MM.1S (cell line): Measurements from ENCODE around the gene ADAMTS12.

Experiments used
- DNase-seq: peaks from one replicate; pipeline ENCODE4 v3.0.0-alpha.2; 2015
- H2AFZ ChIP-seq: fragments of 300-600 bp; sonication (generic); 2 replicates; pipeline ENCODE4 v1.6.0; 2016; ENCODE audit warnings: antibody characterized with exemption, low read length
- H3F3A ChIP-seq: fragments of 300-600 bp; sonication (generic); 2 replicates; pipeline ENCODE4 v1.6.1; 2016; ENCODE audit warnings: mild to moderate bottlenecking, antibody characterized with exemption, low read length, moderate library complexity, mixed read lengths; ENCODE audit not compliant: insufficient read depth
- H3K27ac ChIP-seq: fragments of 300-600 bp; sonication (generic); 2 replicates; pipeline ENCODE4 v1.5.1; 2016; ENCODE audit warnings: mild to moderate bottlenecking, low read length
- H3K27me3 ChIP-seq: fragments of 300-600 bp; sonication (generic); replicated peaks from 2 replicates; pipeline ENCODE4 v1.6.0; 2016; ENCODE audit warnings: low read length; ENCODE audit not compliant: insufficient read depth
- H3K36me3 ChIP-seq: fragments of 300-600 bp; sonication (generic); replicated peaks from 2 replicates; pipeline ENCODE4 v1.6.1; 2016; ENCODE audit warnings: mild to moderate bottlenecking, low read length, mixed read lengths; ENCODE audit not compliant: insufficient read depth
- H3K4me1 ChIP-seq: fragments of 300-600 bp; sonication (generic); 2 replicates; pipeline ENCODE4 v1.6.1; 2016; ENCODE audit warnings: low read length, mixed read lengths
- H3K4me2 ChIP-seq: fragments of 300-600 bp; sonication (generic); 2 replicates; pipeline ENCODE4 v1.6.0; 2016; ENCODE audit warnings: low read depth, low read length
- H3K4me3 ChIP-seq: fragments of 300-600 bp; sonication (generic); 2 replicates; pipeline ENCODE4 v1.5.1; 2016; ENCODE audit warnings: low read length, mixed read lengths
- H3K79me2 ChIP-seq: fragments of 300-600 bp; sonication (generic); 2 replicates; pipeline ENCODE4 v1.6.1; 2016; ENCODE audit warnings: mixed run types, low read length, mixed read lengths
- H3K9ac ChIP-seq: fragments of 300-600 bp; sonication (generic); 2 replicates; pipeline ENCODE4 v1.6.1; 2016; ENCODE audit warnings: low read length, mixed read lengths
- H3K9me2 ChIP-seq: fragments of 300-600 bp; sonication (generic); replicated peaks from 2 replicates; pipeline ENCODE4 v1.6.1; 2016; ENCODE audit warnings: mild to moderate bottlenecking, low read length, mixed read lengths; ENCODE audit not compliant: insufficient read depth
- H3K9me3 ChIP-seq: fragments of 300-600 bp; sonication (generic); replicated peaks from 2 replicates; pipeline ENCODE4 v1.6.1; 2016; ENCODE audit warnings: mild to moderate bottlenecking, low read length, mixed read lengths; ENCODE audit not compliant: insufficient read depth
- H4K20me1 ChIP-seq: fragments of 300-600 bp; sonication (generic); 2 replicates; pipeline ENCODE4 v1.6.1; 2016; ENCODE audit warnings: mild to moderate bottlenecking, low read length, moderate library complexity, mixed read lengths; ENCODE audit not compliant: insufficient read depth
- EZH2 ChIP-seq: fragments of 300-600 bp; sonication (generic); optimal IDR thresholded peaks from 2 replicates; pipeline ENCODE3; 2017; ENCODE audit warnings: low read depth, mild to moderate bottlenecking, antibody characterized with exemption, low read length, mixed read lengths
- EZH2phosphoT487 ChIP-seq: fragments of 300-600 bp; sonication (generic); IDR thresholded peaks from 2 replicates; pipeline ENCODE4 v1.6.1; 2018; ENCODE audit warnings: antibody characterized with exemption, low read length
- TF ChIP-seq, protein P1 (sequence below): fragments of 300-600 bp; sonication (generic); IDR thresholded peaks from 2 replicates; pipeline ENCODE4 v1.5.1; 2016; ENCODE audit warnings: antibody characterized with exemption, low read length, mixed read lengths

Gene ADAMTS12

DNA sequence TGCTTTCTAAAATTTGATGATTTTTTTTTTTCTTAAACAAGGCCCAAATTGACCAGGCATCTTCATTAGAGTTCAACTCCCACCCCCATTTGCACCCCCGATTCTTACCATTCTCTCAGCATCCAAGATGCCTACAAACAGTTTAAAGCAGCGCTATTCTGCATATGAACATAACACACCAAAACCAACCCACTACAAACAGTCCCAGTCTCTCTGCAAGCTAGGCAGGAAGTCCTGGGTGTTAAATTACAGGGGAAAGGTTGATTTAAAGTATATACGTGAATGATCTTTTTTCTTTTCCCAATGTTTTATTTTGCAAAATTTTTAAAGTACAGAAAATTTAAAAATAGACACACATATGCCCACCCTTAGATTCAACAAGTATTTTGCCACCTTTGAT lies 127.0 kb downstream of the ADAMTS12 start:
- no peak overlapping the region for H3K4me3 ChIP-seq
- TF ChIP-seq, protein P1, sequence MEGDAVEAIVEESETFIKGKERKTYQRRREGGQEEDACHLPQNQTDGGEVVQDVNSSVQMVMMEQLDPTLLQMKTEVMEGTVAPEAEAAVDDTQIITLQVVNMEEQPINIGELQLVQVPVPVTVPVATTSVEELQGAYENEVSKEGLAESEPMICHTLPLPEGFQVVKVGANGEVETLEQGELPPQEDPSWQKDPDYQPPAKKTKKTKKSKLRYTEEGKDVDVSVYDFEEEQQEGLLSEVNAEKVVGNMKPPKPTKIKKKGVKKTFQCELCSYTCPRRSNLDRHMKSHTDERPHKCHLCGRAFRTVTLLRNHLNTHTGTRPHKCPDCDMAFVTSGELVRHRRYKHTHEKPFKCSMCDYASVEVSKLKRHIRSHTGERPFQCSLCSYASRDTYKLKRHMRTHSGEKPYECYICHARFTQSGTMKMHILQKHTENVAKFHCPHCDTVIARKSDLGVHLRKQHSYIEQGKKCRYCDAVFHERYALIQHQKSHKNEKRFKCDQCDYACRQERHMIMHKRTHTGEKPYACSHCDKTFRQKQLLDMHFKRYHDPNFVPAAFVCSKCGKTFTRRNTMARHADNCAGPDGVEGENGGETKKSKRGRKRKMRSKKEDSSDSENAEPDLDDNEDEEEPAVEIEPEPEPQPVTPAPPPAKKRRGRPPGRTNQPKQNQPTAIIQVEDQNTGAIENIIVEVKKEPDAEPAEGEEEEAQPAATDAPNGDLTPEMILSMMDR, result no peak
- TF ChIP-seq EZH2, result no peak
- TF ChIP-seq EZH2phosphoT487, result no peak
- no peaks in the 10 kb centered on the region for H3F3A ChIP-seq
- no peaks in the 10 kb centered on the region for H3K27me3 ChIP-seq
- no peak overlapping the region for H2AFZ ChIP-seq
- H3K27ac ChIP-seq, result no peak overlapping the region
- H3K79me2 ChIP-seq, result no peaks in the 10 kb centered on the region
- H3K36me3 ChIP-seq, result no peaks in the 10 kb centered on the region
- no peaks in the 10 kb centered on the region for H3K4me1 ChIP-seq
- H3K9me2 ChIP-seq, result no peaks in the 10 kb centered on the region
- H3K9ac ChIP-seq, result no peak overlapping the region
- H4K20me1 ChIP-seq, result no peaks in the 10 kb centered on the region
- no peaks in the 10 kb centered on the region for H3K9me3 ChIP-seq
- no peak overlapping the region for H3K4me2 ChIP-seq
- no peak for DNase-seq

DNA sequence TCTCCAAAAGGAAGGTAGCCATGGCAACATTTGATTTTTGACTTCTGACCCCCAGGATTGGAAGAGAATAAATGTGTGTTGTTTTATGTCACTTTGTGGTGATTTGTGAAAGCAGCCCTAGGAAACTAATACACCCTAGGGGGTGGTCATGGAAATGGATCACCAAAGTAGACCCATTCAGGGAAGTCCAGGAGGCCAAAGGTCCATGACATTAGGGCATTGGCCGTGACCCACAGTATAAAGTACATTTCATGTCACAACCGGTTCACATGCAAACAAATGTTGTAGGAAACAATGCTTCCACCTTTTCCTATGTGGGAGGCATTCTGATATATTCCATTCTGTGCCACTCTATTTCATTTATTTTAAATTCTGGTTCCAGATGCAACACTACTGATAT lies 128.4 kb downstream of the ADAMTS12 start:
- Histone ChIP-seq H3K4me1 (no peaks in the 10 kb centered on the region), H3K9me3 (no peaks in the 10 kb centered on the region), H3F3A (no peaks in the 10 kb centered on the region), H3K4me3 (no peak overlapping the region), H3K36me3 (no peaks in the 10 kb centered on the region), H2AFZ (no peak overlapping the region), H3K9me2 (no peaks in the 10 kb centered on the region), H4K20me1 (no peaks in the 10 kb centered on the region), H3K27me3 (no peaks in the 10 kb centered on the region), H3K9ac (no peak overlapping the region), H3K27ac (no peak overlapping the region), H3K4me2 (no peak overlapping the region), H3K79me2 (no peaks in the 10 kb centered on the region)
- TF ChIP-seq EZH2 (no peak), EZH2phosphoT487 (no peak)
- TF ChIP-seq, protein P1, result no peak
- no peak for DNase-seq

DNA sequence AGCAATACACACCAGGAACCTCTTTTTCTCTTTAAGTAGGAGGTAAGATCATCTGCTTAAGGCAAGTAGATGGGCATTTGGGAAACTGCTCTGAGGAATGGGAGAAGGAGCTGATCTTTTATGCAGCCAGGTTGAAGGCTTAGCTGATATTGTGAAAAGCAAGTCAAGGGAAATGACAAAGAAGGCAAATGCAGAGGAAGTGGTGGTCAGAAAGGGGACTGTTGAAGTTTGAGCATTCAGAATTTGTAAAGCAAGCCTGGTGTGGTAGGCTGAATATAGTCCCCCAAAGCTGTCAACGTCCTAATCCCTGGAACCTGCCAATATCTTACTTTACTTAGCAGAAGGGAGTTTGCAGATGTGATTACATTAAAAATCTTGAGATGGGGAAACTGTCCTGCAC lies 128.9 kb downstream of the ADAMTS12 start:
- Histone ChIP-seq H4K20me1 (no peaks in the 10 kb centered on the region), H3K9me2 (no peaks in the 10 kb centered on the region), H3K79me2 (no peaks in the 10 kb centered on the region), H3K4me1 (no peaks in the 10 kb centered on the region), H3F3A (no peaks in the 10 kb centered on the region), H3K36me3 (no peaks in the 10 kb centered on the region), H3K9ac (no peak overlapping the region), H2AFZ (no peak overlapping the region), H3K27me3 (no peaks in the 10 kb centered on the region), H3K27ac (no peak overlapping the region), H3K4me2 (no peak overlapping the region), H3K9me3 (no peaks in the 10 kb centered on the region), H3K4me3 (no peak overlapping the region)
- DNase-seq, result no peak
- no peak for TF ChIP-seq EZH2phosphoT487

DNA sequence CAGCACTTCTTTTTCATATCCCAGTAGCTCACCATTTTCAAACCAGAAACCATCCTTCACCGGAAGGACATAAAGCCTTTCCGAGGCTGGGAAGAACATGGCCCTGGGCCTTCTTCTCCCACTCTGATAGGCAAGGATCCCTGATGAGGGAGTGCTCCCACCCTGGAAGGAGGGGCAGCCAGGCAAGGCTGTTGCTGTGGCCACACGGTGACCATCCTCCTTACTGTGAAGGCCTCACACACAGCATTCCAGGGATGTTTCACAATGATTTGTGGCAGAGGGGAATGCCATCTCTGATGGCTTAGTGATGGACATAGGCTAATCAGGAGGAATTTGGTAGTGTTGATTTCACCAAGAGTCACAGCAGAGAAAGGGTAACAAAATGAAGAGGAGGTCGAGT lies 130.7 kb downstream of the ADAMTS12 start:
- H3K9me2 ChIP-seq, result no peaks in the 10 kb centered on the region
- H3K9ac ChIP-seq, result no peak overlapping the region
- H3K4me1 ChIP-seq, result no peaks in the 10 kb centered on the region
- no peak overlapping the region for H3K4me3 ChIP-seq
- H3K27me3 ChIP-seq, result no peaks in the 10 kb centered on the region
- no peaks in the 10 kb centered on the region for H4K20me1 ChIP-seq
- H3K79me2 ChIP-seq, result no peaks in the 10 kb centered on the region
- no peaks in the 10 kb centered on the region for H3F3A ChIP-seq
- DNase-seq, result no peak
- H2AFZ ChIP-seq, result no peak overlapping the region
- H3K9me3 ChIP-seq, result no peaks in the 10 kb centered on the region
- no peak overlapping the region for H3K4me2 ChIP-seq
- H3K27ac ChIP-seq, result no peak overlapping the region
- TF ChIP-seq, protein P1, result no peak
- TF ChIP-seq EZH2, result no peak
- no peak for TF ChIP-seq EZH2phosphoT487
- no peaks in the 10 kb centered on the region for H3K36me3 ChIP-seq
